HTR-8/SVneo (cell line): ENCODE measurements around the gene FERMT2.

Experiments
- DNase-seq: peaks from one replicate; pipeline ENCODE4 v3.0.0; 2011; ENCODE audit warnings: low spot score, mixed read lengths; ENCODE audit not compliant: insufficient read length
- FAIRE-seq: peaks from 2 replicates; lab custom pipeline; 2011; peaks lifted over from hg19 to GRCh38; lab: Jason Lieb, UNC

The FERMT2 gene

DNA sequence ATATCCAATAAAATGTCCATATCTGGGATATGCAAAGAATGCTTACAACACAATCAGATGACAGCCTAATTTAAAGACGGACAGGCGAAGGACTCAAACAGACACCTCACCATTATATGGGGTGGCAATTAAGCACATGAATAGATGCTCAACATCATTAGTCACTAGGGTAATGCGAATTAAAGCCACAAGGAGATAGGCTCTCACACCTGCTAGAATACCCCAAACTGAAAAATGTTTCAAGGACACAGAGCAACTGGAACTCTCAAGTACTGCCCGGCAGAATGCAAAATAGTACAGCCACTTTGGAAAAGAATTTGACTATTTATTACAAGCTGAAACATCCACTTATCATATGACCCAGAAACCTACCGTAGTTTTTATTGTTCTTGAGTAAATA is 42.9 kb downstream of the FERMT2 start:
- DNase-seq (no peak), FAIRE-seq (no peak)

DNA sequence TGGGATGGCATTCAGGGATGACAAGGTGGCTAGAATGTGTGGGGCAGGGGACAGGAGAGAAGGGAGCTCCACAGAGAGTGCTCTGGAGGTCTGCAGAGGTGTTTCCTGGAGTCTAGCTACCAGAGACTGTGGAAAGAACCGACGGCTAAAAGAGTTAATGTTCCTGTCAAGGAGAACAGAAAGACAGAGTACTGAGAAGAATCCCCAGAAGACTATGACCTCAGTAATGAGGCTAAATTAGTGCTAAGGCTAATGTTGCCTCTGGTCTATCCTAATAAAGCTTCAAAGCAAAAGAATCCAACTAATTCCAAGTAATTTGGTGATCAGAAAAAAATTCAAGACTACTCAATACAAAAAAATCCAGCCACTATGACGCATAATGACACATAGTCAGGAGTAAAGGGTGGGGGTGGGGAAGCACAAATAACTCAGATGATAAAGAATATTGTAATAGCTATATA is 44.7 kb downstream of the FERMT2 start:
- FAIRE-seq: peak; percentile 44

DNA sequence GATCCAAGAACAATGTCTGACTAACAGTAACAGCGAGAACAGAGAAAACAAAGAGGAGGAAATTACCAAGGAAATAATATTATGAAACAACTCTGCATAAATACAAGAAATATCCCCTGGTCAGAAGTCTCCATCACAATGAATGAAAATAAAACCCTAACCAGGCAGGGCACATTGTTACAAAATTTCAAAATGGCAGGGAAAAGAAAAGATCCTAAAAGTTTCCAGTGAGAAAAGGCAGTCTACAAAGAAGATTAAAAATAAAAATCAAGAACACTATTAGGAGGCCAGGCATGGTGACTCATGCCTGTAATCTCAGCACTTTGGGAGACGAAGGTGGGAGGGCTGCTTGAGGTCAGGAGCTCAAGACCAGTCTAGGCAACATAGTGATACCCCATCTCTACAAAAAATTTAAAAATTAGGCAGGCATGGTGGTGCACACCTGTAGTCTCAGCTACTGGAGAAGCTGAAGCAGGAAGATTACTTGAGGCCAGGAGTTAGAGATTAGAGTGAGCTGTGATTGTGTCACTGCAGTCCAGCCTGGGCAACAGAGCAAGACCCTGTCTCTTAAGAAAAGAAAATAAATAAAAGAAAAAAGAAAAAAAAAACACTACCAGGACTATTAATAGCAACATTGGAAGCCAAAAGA is 47.8 kb downstream of the FERMT2 start:
- FAIRE-seq: peak; percentile 77
- no peak for DNase-seq

More for the DNA sequence above, 44.7 kb downstream of the FERMT2 start:
- DNase-seq: peak; percentile 66

DNA sequence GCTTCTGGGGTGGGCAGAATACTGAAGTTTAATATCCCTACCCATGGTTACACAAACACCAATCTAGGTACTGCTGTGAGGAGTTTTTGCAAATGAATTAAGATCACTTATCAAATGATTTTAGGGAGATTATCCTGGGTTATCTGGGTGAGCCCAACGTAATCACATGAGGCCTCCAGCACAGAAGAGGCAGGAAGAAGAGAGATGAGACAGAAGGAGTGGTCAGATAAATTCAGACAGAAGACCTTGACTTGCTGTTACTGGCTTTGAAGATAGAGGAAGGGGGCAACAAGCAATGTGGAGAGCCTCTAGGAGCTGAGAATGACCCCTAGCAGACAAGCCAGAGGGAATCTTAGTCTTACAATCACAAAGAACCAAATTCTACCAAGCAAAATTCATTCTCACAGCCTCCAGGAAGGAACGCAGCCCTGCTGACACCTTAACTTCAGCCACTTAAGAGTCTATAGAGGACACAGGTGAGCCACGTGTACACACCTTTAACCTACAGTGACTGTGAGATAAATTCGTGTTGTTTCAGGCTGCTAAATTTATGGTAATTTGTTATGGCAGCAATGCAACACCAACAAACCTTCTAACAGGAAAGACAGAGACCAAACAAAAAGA is 49.4 kb downstream of the FERMT2 start:
- DNase-seq (no peak), FAIRE-seq (peak; percentile 76)

DNA sequence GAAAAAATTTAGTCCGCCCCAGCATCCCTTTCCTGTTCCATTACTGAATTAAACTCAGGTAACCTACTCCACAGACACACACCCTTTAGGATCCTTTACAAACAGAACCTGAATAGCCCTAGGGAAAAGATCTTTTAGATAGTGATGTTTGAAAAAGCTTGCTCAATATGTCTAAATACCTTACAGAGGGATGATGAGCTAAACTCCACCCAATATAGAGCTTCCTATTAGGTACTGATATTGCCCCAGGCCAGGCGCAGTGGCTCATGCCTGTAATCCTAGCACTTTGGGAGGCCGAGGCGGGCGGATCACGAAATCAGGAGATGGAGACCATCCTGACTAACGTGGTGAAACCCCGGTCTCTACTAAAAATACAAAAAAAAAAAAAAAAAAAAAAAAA is 50.1 kb downstream of the FERMT2 start:
- FAIRE-seq: no peak
- no peak for DNase-seq

DNA sequence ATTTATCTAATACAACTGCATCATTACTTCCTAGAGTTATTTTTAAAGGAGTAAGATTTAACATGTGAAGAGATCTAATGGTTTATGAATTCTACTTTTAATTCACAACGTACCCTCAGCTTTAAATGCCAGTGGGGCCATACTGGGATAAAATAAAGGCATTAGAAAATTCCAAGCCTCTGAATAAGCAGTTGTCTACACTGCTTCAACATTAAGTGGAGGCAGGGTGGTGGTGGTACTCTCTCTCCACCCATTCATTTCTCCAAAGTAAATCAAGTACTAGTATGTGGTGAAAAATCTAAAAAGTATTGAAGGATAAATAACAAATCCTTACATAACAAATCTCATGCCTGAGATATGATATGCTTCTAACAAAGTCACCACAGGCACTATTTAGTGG is 52.4 kb downstream of the FERMT2 start:
- DNase-seq (no peak), FAIRE-seq (peak; percentile 49)

DNA sequence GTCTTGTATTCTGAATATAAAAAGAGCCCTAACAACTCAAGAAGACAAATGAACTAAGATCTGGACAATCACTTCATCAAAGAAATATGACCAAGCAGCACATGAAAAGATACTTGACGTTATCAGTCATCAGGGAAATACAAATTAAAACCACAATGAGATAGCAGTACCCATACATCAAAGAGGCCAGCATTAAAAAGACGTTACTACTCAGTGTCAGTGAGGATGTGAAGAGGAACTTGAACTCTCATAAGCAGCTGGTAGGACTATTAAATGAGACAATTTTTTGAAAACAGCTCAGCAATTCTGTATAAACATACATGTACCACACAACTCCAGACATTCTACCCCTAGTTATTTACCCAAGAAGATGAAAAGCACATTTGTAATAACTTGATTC is 55.9 kb downstream of the FERMT2 start:
- DNase-seq (peak; percentile 31), FAIRE-seq (peak; percentile 79)

DNA sequence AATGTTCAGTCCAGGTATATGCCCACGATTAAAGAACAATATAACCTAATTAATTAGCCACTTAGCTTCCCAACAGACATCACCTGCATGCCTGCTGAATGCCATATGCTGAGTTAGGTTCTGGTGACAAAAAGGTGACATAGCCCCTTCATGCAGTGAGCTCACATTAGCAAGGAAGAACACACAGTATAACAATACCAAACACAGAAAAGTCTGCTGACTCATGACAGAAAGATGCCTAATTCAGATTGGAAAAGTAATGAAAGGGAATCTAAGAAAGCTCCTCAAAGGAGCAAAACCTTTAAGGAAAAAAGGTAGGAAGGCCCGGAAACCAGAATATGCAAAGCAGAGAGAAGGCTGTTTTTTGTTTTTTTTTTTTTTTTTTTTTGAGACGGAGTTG is 59.0 kb downstream of the FERMT2 start:
- peak; percentile 63 for FAIRE-seq
- DNase-seq: no peak

DNA sequence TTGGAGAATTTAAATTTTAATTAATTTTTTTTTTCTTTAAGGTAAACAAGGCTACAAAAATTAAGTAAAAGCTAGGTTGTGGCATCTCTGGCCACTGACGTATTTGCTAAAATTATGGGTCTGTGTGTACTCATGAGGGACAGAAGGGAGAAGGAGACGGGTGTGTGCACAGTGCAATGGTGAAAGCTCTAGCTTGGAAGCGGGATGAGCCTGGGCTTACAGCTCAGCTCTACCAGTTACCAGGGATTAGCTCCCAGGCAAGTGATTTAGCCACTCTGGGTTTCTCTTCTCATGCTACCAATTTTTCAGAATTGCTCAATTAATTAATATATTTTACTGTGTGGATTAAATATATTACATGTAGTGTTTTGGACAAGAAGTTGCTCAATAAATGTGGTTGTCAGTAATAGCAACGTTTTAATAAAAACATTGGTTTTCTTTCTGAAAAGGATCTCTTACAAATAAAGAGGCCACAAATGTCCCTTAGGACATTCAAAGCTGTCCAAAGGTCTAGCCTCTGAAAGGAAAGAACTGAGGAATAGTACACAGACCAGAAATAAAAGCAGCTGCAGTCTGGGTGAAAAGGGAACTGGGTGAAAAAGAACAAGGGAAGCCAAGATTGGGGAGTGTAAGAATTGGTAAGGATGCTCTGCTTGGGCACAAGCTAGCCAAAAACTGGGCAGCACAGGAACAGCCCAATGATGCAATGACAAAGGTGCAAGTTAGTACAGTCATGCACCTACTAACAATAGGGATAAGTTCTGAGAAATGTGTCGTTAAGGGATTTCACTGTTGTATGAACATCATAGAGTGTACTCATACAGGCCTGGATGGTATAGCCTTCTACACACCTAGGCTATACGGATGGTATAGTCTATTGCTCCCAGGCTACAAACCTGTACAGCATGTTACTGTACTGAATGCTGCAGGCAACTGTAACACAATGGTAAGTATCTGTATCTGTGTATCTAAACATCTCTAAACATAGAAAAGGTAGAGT is 61.7 kb downstream of the FERMT2 start:
- FAIRE-seq (peak; percentile 92), DNase-seq (no peak)

DNA sequence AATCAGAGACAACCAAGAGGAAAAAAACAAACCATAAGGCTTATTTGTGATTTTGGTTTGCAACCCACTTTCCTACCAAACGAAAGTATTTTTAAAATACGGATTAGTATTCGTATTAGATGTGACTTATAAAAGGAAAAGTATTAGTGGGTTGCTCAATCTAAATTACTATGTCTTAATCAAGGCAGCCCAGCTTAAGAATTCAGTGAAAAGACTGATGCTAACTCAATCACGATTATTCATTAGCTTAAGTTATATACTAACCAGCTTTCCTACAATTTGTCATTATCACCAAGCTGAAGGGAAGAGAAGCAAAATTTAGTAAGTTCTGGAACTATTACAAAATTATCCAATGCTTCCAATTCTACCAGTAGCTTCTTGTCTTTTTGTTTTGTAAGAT is 62.7 kb downstream of the FERMT2 start:
- DNase-seq (no peak), FAIRE-seq (no peak)

DNA sequence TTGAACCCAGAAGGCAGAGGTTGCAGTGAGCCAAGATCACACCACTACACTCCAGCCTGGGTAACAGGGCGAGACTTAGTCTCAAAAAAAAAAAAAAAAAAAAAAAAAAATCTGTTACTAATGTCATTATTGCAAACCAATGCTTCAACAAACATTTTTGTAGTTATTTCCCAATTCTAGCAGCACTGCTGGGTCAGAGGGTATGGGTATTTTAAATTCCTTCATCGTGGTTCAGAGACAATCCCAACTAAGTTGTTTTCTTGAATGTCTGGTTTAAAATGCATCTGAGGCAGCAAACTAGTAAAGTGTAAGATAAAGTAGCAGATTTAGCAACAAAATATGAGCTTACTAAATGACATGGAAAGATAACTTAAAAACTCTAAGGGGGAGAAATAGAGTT is 65.6 kb downstream of the FERMT2 start:
- FAIRE-seq: no peak
- no peak for DNase-seq

DNA sequence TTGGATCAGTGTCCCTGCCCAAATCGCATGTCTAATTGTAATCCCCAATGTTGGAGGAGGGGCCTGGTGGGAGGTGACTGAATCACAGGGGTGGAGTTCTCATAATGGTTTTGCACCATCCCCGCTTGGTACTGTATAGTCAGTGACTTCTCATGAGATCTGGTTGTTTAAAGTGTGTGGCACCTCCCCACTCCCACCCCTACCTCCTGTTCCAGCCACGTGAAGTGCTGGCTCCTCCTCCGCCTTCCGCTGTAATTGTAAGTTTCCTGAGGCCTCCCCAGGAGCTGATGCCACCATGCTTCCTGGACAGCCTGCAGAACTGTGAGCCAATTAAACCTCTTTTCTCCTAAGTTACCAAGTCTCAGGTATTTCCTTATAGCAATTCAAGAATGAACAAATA is 67.2 kb downstream of the FERMT2 start:
- FAIRE-seq: peak; percentile 80
- DNase-seq: no peak

DNA sequence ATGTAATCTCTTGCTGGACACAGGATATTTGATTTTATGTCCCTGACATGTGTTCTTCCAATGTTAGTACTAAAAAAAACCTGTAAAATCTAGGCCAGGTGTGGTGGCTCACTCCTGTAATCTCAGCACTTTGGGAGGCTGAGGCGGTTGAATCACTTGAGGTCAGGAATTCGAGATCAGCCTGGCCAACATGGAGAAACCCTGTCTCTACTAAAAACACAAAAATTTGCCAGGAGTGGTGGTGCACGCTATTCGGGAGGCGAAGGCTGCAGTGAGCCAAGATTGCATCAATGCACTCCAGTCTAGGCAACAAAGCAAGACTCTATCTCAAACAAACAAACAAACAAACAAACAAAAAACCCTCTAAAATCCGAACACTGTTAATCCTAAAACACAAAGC is 68.0 kb downstream of the FERMT2 start:
- no peak for FAIRE-seq
- no peak for DNase-seq

DNA sequence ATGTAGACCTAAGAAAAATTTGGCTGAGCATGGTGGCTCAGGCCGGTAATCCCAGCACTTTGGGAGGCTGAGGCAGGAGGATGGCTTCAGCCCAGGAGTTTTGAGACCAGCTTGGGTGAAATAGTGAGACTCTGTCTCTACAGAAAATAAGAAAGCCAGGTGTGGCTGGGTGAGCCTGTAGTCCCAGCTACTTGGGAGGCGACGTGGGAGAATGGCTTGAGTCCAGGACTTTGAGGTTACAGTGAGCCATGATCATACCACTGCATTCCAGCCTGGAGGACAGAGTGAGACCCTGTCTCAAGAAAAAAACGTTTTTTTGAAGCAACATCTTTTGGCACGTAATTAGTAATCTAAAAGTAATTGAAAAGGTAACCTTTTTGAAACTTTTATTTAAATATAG is 70.9 kb downstream of the FERMT2 start:
- FAIRE-seq (no peak), DNase-seq (no peak)

DNA sequence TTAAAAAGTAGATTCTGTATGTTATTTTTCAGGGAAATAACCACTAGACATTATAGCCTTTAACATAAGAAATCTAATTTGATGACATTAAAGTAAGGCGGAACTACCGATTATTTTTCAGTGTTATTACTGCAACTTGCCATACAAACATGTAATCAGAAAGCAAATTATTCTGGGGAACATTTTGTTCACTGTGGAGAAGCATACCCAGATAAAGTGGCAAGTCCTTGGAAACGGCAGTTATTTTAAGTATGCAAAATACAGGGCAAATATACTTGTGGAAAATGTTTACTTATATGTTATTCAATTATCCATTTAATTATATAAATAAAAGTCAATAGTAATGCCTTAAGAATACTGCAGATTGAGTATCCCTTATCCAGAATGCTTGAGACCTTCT is 71.9 kb downstream of the FERMT2 start:
- no peak for DNase-seq
- FAIRE-seq: peak; percentile 16

DNA sequence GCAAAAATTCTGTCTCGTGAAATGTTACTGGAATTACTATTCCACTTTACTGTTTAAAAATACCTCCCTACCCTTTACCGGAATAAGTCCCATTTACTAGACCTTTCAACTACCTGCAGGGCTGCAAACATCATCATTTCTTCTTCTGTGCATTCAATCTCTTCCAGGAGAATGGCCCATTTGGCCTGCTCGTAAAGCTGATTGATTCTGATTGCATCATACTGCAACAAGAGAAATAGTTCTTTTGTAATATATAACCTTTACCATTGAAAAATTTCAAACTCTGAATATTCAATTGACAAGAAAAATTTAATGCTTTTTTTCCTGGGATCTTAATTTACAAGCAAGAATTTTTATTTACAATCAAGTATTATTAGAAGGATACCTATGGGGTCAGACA is 72.4 kb downstream of the FERMT2 start:
- FAIRE-seq: no peak
- DNase-seq: no peak

DNA sequence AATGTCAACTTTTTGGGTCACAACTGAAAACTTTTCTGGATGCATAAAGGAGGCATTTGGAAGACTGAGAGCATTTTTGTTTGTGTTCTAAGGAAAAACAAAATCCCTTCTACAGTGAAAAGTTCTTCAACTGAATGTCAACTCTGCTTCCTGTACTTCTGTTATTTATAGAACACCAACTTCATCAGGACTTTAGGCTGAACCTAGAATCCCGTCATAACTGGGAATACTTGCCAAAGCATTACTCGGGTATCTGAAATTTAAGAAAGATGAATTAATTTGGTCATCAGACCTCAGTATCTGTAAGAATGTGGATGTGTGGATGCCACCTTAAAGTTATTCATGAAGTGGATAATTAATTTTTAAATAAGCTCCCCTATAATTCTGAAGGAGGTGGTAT is 73.2 kb downstream of the FERMT2 start:
- FAIRE-seq: no peak
- no peak for DNase-seq

DNA sequence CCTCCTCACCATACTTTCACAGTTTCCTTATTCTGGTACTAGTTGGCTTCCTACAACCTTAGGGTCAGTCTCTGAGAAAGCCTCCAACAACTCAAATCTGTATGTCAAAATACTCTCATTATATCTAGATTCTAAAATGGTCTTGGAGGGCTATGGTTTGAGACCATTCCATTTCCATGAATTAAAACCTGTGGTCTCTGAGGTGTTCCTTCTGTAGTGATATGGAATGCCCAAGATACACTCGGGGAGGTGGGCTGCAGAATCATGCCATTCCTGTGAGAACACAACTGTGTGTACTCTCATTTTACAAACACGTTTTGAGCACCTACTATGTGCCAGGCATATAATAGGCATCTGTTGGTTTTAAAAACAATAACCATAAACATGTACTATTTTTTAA is 74.0 kb downstream of the FERMT2 start:
- peak; percentile 49 for FAIRE-seq

DNA sequence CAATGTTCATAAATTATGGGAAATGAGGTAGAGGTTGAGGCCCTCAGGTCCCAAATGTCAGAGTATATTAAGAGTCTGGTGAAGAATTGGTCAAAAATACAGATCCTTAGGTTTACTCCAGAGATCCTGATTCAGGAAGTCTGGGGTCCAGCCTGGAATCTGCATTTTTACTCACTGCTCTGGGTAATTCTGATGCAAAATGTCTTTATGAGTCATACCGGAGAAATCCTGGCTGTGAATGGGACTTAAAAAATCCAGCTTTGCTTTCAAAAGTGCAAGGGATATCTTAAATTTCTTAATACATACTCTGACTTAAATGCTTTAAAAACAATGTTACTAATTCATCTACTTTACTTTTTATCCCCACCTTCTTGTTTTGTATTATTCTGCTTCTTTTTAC is 74.5 kb downstream of the FERMT2 start:
- no peak for FAIRE-seq
- DNase-seq: no peak

More for the DNA sequence above, 74.0 kb downstream of the FERMT2 start:
- DNase-seq: no peak

DNA sequence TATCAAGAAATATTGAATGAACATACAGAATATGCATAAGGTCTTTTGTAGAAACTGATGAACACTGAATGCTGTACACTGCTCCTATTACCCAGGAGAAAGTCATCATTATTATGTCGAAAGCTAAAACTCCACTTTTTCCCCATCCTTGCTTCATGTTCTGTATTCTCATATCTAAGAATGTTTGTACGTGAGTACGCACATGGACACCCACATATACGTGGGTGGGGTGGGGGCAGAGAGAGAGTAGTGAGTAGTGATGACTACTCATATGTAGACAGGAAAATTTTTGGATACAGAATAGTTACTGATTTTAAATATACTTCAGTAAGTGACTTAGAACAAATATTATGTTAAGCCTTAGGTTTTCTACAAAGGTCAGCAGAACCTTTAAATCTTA is 75.1 kb downstream of the FERMT2 start:
- peak; percentile 16 for FAIRE-seq
- no peak for DNase-seq

DNA sequence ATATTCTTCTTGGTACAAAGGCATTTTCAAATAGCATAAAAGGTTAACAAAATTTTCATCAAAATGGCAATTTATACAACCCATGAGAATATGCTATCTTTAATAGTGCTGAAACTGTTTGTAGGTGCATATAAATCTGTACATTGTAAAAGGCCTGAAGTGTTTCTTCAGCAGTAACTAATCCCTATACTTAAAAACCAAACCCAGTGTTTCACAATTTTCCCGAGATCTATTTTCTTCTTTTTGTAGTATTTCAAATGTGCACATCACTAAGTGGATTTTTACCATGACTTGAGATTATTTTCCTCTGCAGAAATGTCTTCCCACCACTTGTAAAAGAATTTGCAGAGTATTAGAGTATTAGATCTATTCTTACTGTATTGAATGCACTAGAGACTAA is 76.5 kb downstream of the FERMT2 start:
- DNase-seq: no peak
- FAIRE-seq: peak; percentile 16
